ENCODE data around the gene TPI1. TPM values are rescaled to one million over a fixed set of nuclear protein-coding genes. Genes with fewer than 3 reads are reported as not detected.

The TPI1 gene
- 1,506 and 1,683 TPM in 2 replicates for total RNA-seq (2014; rRNA removed; shearing (Covaris generic))

DNA sequence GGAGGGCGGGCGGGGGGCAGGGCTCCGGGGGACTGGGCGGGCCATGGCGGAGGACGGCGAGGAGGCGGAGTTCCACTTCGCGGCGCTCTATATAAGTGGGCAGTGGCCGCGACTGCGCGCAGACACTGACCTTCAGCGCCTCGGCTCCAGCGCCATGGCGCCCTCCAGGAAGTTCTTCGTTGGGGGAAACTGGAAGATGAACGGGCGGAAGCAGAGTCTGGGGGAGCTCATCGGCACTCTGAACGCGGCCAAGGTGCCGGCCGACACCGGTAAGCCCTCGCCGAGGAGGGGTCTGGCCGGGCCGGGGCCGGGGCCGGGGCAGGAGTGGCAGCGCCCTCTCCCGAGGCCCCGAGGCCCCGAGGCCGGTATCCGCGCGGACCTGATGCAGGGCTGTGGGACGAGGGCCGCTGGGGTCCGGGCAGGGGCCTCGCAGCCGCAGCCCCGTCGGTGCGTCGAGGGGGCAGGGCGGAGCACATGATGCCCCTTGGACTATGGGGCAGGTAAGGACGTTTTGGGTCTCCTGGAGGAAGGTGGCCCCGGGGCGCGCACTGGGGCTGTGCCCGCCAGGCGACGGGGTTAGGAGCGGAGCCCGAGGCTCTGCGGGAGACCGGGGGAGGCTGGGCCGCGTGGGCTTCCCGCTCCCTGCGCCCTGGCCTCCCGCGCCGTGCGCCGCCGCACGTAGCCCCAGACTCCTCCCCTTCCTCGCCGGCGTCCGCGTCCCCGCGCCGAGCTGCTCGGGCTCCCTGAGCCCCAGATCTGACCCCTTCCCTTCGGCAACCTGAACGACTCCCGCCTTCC, at the start of gene TPI1:
Gene TPI1, plus strand, starts transcription at position 119 of the 798 bp plus-strand sequence. Its CDS starts 36 bp downstream, at position 155.
- in situ Hi-C loops (cut with HindIII; ENCODE audit: low sequenced_read_pairs), result no loop called here
- peak; percentile 89 for DNase-seq (ENCODE audit: low spot score)

- DNase-seq (ENCODE audit: low spot score), result no peak
- in situ Hi-C loops (cut with HindIII; ENCODE audit: low sequenced_read_pairs), result no loop called here
These were observed 49.6 kb upstream of the TPI1 start for GRCh38 chr12:6817662-6818157.

DNA sequence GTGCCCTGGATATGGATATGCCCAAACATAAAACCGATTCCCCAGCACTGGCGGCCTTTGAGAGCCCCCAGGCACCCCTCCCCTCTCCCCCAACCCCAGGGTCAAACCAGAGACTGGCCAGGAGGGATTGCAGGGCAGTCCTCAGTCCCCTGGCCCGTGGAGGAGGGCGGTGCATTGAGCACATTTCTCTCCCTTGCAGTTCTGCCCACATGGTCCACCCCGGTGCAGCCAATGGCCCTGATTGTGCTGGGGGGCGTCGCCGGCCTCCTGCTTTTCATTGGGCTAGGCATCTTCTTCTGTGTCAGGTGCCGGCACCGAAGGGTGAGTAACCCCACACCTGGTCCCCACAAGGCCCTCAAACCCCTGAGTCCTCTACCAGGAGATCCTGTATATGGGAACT, 49.1 kb upstream of the TPI1 start:
- DNase-seq (ENCODE audit: low spot score), result no peak
- in situ Hi-C loops (cut with HindIII; ENCODE audit: low sequenced_read_pairs), result no loop called here

DNA sequence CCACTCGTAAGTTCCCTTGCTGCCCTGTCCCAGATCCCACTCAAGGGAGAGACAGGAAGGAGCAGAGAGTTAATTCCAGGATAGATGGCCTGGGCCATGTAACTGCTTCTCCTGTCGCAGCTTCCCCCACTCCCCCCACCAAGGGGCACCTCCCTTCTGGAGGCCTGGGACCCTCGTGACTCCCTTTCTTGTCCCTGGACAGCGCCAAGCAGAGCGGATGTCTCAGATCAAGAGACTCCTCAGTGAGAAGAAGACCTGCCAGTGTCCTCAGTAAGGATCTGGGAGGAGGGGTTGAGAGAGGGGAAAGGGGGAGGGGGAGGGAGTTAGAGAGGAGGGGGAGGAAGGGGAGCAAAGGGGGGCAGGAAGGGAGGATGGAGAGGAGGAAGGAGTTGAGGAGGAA, 48.7 kb upstream of the TPI1 start:
- in situ Hi-C loops (cut with HindIII; ENCODE audit: low sequenced_read_pairs), result no loop called here
- DNase-seq (ENCODE audit: low spot score), result no peak

GRCh38 chr12:6819106-6820030, 48.0 kb upstream of the TPI1 start:
- in situ Hi-C loops (cut with HindIII; ENCODE audit: low sequenced_read_pairs), result no loop called here
- DNase-seq (ENCODE audit: low spot score), result no peak

DNA sequence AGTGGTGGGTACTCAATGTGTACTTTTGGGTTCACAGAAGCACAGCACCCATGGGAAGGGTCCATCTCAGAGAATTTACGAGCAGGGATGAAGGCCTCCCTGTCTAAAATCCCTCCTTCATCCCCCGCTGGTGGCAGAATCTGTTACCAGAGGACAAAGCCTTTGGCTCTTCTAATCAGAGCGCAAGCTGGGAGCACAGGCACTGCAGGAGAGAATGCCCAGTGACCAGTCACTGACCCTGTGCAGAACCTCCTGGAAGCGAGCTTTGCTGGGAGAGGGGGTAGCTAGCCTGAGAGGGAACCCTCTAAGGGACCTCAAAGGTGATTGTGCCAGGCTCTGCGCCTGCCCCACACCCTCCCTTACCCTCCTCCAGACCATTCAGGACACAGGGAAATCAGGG, 47.2 kb upstream of the TPI1 start:
- DNase-seq (ENCODE audit: low spot score), result peak; percentile 70
- in situ Hi-C loops (cut with HindIII; ENCODE audit: low sequenced_read_pairs), result no loop called here

DNA sequence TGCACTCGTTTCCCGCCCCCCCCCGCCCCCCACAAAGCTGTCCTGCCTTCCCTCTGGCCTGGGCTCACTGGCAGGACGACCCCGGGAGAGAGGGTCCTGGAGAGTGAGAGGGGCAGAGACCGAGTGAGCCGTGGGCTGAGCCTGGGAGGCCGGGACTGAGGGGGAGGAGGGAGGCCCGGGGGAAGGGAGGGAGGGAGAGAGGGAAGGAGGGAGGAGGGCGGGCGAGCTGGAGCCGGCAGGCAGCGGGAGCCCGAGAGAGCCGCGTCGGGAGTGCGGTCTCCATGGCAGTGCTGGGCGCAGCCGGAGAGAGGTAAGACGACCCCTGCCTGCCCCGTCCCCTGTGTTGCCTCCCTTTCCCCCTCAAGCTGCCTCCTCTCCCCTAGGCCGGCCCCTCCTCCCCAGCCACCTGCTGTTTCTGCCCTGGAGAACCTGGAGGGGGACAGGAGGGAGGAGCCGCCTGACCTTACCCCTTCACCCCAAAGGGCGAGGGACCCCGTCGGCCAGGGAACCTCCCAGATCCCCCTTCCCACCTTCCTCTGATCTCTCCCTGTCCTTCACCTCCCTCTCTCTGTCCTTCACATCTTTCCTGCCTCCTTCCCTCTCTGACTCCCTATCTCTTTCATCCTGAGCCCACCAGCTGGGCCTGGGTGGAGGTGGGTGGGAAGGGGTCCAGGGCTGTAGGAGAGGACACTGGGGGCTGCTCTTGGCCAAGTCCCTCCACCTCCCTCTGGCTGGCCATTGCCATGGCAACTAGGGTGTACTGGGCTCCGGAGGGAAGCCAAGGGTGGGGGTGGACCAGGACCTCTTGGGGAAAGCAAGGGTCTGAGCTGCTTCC, 45.5 kb upstream of the TPI1 start, which contains the start of gene GPR162:
Gene GPR162, plus strand, starts transcription at position 231 of the 835 bp plus-strand sequence. CDS start 2,078 bp downstream, outside the sequence.
- in situ Hi-C loops (cut with HindIII; ENCODE audit: low sequenced_read_pairs), result no loop called here
- peak; percentile 84 for DNase-seq (ENCODE audit: low spot score)

- no peak for DNase-seq (ENCODE audit: low spot score)
- in situ Hi-C loops (cut with HindIII; ENCODE audit: low sequenced_read_pairs), result no loop called here
These were observed 44.8 kb upstream of the TPI1 start for GRCh38 chr12:6822426-6823135.

DNA sequence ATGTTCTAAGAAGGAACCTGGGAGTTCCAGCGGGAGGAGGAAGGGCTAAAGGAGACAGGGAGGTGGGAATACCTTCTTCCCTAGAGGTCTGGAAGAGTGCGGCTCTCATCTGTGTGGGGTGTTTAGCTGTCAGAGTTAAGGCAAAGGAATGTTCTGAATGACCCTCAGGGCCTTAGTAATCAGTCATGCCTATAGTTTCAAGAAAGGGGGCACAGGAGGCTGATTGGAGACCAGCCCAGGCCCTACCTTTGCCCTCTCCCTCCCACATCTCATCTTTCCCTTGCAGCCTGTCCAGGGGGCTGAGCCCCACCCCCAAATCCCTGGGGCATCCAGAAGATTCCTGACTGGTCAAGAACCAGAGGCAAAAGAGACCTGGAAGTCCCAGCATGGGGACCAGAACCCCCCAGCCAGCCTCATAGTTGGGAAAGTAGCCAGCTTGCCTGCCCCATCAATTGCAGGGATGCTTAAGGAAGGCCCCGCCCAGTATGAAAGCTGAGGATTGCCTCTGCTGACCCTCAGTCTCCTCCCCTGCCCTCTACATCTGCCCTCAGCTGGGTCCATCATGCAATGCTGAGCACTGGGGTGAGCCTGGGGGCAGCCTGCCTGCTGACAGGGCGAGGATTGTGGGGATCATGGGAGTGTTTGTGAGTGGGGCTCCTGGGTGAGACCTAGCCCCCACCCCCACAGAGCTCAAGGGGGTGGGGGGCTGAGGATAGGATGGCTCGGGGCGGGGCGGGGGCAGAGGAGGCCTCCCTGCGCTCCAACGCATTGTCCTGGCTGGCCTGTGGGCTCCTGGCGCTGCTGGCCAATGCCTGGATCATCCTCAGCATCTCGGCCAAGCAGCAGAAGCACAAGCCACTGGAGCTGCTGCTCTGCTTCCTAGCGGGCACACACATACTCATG, 43.9 kb upstream of the TPI1 start:
- DNase-seq (ENCODE audit: low spot score), result no peak
- in situ Hi-C loops (cut with HindIII; ENCODE audit: low sequenced_read_pairs), result no loop called here

DNA sequence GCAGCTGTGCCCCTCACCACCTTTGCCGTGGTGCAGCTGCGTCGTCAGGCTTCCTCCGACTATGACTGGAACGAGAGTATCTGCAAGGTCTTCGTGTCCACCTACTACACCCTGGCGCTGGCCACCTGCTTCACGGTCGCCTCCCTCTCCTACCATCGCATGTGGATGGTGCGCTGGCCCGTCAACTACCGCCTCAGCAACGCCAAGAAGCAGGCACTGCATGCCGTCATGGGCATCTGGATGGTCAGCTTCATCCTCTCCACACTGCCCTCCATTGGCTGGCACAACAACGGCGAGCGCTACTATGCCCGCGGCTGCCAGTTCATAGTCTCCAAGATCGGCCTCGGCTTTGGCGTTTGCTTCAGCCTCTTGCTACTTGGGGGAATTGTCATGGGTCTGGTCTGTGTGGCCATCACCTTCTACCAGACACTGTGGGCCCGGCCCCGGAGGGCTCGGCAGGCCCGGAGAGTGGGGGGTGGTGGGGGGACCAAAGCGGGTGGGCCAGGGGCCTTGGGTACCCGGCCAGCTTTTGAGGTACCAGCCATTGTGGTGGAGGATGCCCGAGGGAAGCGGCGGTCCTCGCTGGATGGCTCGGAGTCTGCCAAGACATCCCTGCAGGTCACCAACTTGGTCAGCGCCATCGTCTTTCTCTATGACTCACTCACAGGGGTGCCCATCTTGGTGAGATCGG, 43.1 kb upstream of the TPI1 start:
- peak; percentile 73 for DNase-seq (ENCODE audit: low spot score)
- in situ Hi-C loops (cut with HindIII; ENCODE audit: low sequenced_read_pairs), result no loop called here

DNA sequence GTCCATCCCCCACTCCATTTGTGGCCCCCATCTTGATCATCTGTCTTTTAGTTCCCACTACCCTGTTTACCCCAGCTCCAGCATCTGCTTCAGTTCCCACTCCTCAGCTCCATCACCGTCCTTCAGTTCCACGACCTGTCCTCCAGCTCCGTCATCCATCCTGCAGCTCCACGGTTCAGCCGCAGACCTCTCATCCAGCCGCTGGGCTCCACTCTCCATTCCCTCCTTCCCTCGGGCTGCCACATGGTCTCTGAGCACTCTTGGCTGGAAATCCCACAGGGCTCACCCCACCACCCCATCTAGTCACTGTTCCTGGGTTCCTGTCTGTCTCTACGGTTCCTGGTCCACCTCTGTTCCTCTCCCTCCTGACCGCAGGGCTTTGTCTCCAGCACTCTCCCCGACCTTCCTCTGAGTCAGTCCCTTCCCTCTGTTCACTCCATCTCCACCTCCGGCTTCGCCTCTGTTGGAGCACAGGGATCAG, 42.4 kb upstream of the TPI1 start:
- peak; percentile 60 for DNase-seq (ENCODE audit: low spot score)
- in situ Hi-C loops (cut with HindIII; ENCODE audit: low sequenced_read_pairs), result no loop called here

GRCh38 chr12:6825398-6826124, 41.8 kb upstream of the TPI1 start:
- DNase-seq (ENCODE audit: low spot score), result peak; percentile 94
- in situ Hi-C loops (cut with HindIII; ENCODE audit: low sequenced_read_pairs), result no loop called here

DNA sequence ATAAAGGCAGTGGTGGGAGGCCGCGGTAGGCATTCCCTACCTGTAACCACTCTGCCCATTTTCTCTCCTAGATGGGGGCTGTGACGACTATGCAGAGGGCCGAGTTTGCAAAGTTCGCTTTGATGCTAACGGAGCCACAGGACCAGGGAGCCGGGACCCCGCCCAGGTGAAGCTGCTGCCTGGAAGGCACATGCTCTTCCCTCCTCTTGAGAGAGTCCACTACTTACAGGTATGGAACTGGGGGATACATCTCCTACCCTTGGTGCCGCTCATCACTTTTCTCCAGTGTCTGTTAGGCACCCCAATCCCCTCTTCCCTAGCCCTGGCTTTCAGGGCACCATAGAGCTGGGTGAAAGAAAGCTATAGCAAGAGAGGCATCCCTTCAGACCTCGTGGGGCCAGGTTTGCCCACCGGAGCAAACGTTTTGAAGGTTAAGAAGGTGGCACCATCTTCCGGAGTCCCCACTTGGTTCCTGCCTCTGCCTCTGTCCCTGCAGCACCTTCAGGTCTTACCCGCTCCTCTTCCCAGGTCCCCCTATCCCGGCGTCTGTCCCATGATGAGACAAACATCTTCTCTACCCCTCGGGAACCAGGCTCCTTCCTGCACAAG, 41.1 kb upstream of the TPI1 start:
- no peak for DNase-seq (ENCODE audit: low spot score)

DNA sequence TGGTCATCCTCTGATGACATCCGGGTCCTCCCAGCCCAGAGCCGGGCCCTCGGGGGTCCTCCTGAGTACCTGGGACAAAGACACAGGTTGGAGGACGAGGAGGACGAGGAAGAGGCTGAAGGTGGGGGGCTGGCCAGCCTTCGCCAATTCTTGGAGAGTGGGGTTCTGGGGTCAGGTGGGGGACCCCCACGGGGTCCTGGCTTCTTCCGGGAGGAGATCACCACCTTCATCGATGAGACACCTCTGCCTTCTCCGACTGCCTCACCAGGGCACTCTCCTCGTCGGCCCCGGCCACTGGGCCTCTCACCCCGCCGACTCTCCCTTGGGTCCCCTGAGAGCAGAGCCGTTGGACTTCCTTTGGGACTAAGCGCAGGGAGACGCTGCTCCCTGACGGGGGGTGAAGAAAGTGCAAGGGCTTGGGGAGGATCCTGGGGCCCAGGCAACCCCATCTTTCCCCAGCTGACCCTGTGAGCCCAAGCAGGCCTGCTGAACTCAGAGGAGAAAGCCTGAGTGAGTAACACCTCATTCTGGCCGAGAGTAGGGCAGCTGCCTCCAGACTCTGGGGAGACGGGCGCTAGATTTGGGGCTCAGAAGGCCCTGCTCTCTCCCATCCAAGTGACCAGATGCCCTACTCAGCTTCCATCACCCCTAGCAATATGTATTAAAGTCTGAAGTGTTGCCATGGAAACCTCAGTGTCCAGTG, 40.4 kb upstream of the TPI1 start:
- no peak for DNase-seq (ENCODE audit: low spot score)
- in situ Hi-C loops (cut with HindIII; ENCODE audit: low sequenced_read_pairs), result no loop called here

More for the DNA sequence above, 41.1 kb upstream of the TPI1 start:
- in situ Hi-C loops (cut with HindIII; ENCODE audit: low sequenced_read_pairs), result no loop called here

DNA sequence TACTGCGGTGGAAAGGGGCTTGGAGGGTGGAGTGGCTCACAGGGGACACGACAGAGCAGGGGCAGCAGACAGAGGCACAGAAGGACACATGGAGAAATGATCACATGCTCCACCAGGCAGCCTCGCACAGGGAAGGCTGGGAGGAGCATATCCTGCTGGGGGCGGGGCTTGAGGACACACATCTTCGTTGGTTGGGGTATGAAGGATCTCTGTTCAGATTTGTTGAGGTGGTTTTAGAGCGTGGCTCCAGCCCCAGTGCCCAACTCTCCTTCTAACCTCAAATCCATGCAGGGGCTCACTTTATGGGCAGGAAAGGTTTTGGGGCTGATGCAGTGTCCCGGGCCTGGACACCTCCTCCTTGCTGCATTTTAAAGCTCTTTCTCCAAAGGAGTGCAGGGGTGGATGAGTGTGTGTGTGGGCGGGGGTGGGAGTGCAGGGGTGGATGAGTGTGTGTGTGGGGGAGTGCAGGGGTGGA, 39.9 kb upstream of the TPI1 start:
- peak; percentile 96 for DNase-seq (ENCODE audit: low spot score)
- in situ Hi-C loops (cut with HindIII; ENCODE audit: low sequenced_read_pairs), result no loop called here

All from G401 (cell line).